GM12873 (cell line): ENCODE results near the gene CSAG1.
"Not testable (repeated sequence)": the region's sequence is repeated elsewhere in the genome, so short reads cannot be mapped to it uniquely, and the experiment has no call there.

Source experiments
- TF ChIP-seq, protein P1 (sequence below): IDR thresholded peaks from 2 replicates; pipeline ENCODE4 v1.5.1; 2012; ENCODE audit warnings: low read depth, mild to moderate bottlenecking, moderate library complexity, low read length, control low read depth; ENCODE audit not compliant: insufficient read depth; ENCODE audit errors: missing control alignments

CSAG1 gene

DNA sequence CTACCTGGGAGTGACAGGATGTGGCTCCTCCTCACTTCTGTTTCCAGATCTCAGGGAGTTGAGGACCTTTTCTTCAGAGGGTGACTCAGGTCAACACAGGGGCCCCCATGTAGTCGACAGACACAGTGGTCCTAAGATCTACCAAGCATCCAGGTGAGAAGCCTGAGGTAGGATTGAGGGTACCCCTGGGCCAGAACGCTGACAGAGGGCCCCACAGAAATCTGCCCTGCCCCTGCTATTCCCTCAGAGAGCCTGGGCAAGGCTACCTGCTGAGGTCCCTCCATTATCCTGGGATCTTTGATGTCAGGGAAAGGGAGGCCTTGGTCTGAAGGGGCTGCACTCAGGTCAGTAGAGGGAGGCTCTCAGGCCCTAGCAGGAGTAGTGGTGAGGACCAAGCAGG is 1.6 kb upstream of the CSAG1 start:
- TF ChIP-seq, protein P1, sequence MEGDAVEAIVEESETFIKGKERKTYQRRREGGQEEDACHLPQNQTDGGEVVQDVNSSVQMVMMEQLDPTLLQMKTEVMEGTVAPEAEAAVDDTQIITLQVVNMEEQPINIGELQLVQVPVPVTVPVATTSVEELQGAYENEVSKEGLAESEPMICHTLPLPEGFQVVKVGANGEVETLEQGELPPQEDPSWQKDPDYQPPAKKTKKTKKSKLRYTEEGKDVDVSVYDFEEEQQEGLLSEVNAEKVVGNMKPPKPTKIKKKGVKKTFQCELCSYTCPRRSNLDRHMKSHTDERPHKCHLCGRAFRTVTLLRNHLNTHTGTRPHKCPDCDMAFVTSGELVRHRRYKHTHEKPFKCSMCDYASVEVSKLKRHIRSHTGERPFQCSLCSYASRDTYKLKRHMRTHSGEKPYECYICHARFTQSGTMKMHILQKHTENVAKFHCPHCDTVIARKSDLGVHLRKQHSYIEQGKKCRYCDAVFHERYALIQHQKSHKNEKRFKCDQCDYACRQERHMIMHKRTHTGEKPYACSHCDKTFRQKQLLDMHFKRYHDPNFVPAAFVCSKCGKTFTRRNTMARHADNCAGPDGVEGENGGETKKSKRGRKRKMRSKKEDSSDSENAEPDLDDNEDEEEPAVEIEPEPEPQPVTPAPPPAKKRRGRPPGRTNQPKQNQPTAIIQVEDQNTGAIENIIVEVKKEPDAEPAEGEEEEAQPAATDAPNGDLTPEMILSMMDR: no peak

DNA sequence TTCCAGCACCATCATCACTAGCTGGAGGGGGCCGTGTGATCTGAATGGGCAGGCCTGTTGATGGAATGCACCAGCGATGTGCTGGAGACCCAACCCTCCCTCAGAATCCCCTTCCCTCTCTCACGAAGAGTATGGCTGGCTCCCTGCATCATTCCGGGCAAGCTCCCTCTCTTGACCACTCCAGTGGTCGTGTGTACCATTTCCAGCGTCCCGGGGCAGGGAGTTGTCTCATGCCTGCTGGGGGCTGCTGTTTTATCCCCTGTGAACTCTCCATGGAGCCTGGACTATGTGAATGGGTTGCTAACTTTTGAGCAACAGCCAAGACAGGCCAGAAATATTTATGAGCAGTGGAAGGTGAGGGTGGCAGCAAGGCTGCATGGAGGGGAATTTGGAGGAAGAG is 8.1 kb downstream of the CSAG1 start:
- TF ChIP-seq, protein P1: no peak

DNA sequence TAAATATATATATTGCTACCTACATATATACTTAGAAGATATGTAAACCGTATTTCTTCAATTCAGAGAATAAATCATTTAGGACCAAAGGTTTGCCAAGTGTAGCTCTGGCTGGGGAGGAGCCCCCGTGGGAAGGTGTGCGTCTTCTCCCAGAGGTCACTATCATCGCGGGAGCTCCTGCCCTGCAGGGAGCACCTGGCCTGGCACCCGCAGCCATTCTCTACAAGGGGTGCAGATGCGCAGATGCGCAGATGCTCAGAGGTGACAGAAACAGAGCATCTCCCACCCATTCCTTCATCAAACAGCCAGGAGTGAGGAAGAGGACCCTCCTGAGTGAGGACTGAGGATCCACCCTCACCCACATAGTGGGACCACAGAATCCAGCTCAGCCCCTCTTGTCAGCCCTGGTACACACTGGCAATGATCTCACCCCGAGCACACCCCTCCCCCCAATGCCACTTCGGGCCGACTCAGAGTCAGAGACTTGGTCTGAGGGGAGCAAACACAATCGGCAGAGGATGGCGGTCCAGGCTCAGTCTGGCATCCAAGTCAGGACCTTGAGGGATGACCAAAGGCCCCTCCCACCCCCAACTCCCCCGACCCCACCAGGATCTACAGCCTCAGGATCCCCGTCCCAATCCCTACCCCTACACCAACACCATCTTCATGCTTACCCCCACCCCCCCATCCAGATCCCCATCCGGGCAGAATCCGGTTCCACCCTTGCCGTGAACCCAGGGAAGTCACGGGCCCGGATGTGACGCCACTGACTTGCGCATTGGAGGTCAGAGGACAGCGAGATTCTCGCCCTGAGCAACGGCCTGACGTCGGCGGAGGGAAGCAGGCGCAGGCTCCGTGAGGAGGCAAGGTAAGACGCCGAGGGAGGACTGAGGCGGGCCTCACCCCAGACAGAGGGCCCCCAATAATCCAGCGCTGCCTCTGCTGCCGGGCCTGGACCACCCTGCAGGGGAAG is 19.4 kb downstream of the CSAG1 start, which contains the start of gene MAGEA2B:
TSS of gene MAGEA2B (plus strand) at position 814 of the 973 bp plus-strand sequence. CDS start 2,479 bp downstream, outside the sequence.
- TF ChIP-seq, protein P1: not testable (repeated sequence)

DNA sequence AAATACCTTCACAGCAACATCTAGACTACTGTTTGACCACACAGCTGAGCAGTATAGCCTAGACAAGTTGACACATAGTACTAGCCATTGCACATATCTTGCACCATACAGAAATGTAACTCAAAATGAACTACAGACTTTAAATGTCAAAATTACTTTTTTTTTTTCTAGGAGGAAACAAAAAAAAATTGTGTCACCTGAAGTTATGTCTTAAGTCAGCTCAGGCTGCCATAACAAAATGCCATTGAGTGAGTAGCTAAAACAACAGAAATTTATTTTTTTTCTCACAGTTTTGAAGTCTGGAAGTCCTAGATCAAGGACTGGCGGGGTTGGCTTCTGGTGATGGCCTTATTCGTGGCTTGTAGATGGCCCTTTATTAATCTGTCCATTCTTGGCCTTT is 24.3 kb downstream of the CSAG1 start, which contains the start of gene CSAG2:
TSS of gene CSAG2 (minus strand) at position 101 of the 400 bp plus-strand sequence. CDS start 161 bp downstream, outside the sequence.
- TF ChIP-seq, protein P1: not testable (repeated sequence)

DNA sequence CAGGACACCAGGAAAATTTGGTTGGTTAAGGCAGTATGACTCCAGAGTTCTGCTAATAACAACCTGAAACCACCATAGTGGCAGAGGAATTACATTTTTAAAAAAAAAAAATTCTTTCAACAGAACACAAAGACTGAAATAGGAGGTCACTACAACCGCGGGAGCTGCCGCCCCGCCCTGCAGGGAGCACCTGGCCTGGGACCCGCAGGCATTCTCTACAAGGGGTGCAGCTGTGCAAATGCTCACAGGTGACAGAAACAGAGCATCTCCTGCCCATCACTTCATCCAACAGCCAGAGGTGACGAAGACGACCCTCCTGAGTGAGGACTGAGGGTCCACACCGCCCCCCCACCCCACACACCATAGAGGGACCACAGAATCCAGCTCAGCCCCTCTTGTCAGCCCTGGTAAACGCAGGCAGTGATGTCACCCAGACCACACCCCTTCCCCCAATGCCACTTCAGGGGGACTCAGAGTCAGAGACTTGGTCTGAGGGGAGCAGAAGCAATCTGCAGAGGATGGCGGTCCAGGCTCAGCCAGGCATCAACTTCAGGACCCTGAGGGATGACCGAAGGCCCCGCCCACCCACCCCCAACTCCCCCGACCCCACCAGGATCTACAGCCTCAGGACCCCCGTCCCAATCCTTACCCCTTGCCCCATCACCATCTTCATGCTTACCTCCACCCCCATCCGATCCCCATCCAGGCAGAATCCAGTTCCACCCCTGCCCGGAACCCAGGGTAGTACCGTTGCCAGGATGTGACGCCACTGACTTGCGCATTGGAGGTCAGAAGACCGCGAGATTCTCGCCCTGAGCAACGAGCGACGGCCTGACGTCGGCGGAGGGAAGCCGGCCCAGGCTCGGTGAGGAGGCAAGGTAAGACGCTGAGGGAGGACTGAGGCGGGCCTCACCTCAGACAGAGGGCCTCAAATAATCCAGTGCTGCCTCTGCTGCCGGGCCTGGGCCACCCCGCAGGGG is 35.3 kb downstream of the CSAG1 start, which contains the start of gene MAGEA3:
TSS of gene MAGEA3 (plus strand) at position 843 of the 980 bp plus-strand sequence. CDS start 2,039 bp downstream, outside the sequence.
- TF ChIP-seq, protein P1: not testable (repeated sequence)
